Stimulated activated CD4-positive, alpha-beta T cell treated with anti-CD3 and anti-CD28 coated beads, Interleukin-1b, Interleukin-23, amount 100 ng/mL, for 4 hours (primary cell): ENCODE data around the gene COPZ1.
"Not testable (repeated sequence)": the region's sequence is repeated elsewhere in the genome, so short reads cannot be mapped to it uniquely, and the experiment has no call there.

Experiments
- DNase-seq, 2 donors: peaks; one replicate each; pipeline ENCODE4 v3.0.0-alpha.2; 2020; ENCODE audit warnings: low read depth in 2 of 2

COPZ1 gene

DNA sequence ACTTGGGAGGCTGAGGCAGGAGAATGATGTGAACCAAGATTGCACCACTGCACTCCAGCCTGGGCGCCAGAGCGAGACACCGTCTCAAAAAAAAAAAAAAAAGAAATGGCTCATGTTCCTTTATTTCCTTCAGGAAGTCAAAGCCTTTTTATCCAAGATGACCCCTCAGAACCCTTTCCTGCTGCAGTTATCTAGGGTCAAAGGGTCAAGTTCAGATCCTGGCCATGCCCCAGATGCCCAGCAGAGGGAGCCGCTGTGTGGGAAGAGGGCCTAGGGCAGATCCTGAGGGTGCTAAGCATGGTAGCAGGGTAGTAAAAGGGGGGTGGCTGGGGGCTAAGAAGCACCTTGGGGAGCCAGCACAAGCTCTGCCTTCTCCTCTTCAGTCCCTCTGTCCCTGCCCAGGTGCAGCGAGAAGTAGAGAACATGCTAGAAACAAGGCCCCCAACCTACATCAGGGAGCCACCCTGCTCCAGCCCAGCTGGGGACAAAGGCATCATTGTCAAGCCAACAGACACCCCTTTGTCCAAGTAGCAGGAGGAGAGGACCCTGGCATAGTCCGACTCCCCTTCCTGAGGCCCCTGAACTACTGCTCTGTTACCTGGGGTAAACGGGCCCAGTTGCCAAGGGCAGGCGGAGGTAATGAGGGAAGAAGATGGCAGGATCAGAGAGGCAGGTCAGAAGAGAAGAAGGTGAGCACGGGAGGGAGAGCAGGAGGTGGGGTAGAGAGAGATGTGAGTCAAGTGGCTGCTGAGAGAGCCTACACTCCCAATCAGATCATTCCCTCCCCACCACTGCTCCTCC is 30.6 kb upstream of the COPZ1 start:
- peak in 1 of 2 donors; percentile 53 for DNase-seq

DNA sequence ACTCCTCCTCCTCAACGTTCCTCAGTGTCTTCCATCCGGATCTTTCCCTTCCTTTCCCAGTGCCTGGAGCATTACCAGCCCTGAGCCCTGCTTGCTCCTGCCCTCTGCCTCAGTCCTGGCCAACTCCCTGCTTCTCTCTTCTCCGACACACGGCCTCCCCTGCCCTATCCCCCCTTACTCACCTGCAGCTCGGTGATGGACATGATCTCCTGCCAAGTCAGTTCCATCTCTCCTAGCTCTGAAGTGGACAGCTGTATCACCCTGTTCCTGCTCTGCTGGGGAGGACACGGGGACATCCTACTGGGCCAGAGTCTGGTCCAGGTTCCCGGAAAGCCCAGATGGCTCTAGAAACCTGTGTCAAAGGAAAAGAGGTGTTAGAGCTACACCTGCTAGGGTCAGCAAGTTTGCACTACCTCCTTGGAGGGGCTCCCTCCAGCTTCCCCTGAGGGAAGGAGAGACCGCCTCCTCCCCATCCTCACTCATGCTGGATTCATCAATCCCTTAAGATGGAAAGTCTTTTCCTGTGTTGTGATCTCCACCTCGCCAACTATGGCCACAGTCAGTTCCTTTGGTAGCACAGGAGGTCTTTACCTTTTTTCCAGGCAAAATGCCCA is 29.9 kb upstream of the COPZ1 start:
- DNase-seq: no peak

DNA sequence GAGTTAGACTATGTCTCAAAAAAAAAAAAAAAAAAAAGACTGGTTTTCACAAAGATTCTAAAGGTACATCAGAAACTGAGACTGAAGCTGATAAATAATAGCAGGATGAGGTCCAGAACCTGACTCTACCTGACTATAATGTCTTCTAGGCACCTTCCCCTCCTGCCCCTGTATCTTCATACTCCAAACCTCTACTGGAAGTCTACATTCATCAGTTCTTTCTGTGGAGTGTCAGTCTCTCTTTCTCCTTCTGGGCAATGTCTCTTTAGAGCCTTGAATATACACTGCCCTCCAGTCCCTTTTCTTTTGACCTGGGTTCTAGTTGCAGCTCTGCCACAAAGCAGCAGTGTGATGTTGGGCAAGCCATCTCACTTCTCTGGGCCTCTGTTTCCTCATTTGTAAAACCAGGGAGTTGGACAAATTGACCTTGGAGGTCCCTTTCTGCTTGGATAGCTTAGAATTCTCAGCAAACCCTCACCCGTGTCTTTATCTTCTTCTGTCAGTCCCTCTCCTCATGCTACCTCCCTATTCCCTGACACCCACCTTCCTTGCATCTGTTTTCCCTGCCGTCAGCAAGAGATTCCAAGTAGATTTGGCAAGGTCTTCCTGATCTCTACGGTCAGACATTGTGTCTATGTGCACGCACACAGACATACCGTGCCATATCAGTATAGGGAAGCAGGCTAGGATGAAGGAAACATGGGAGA is 28.4 kb upstream of the COPZ1 start:
- DNase-seq: no peak

DNA sequence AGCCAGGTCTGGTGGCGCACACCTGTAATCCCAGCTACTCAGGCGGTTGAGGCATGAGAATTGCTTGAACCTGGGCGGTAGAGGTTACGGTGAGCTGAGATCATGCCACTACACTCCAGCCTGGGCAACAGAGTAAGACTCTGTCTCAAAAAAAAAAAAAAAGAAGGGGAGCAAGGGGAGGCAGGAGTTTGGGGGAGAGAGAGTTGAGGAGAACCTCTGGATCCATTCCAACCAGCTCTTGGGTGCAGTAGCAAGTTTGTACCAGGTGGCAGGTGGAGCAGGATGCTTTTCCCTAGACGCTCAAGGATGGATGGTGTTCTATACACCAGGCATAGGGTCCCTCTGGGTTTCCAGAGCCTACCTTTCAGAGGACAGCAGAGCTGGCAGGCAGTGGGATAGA is 26.0 kb upstream of the COPZ1 start:
- no peak for DNase-seq

DNA sequence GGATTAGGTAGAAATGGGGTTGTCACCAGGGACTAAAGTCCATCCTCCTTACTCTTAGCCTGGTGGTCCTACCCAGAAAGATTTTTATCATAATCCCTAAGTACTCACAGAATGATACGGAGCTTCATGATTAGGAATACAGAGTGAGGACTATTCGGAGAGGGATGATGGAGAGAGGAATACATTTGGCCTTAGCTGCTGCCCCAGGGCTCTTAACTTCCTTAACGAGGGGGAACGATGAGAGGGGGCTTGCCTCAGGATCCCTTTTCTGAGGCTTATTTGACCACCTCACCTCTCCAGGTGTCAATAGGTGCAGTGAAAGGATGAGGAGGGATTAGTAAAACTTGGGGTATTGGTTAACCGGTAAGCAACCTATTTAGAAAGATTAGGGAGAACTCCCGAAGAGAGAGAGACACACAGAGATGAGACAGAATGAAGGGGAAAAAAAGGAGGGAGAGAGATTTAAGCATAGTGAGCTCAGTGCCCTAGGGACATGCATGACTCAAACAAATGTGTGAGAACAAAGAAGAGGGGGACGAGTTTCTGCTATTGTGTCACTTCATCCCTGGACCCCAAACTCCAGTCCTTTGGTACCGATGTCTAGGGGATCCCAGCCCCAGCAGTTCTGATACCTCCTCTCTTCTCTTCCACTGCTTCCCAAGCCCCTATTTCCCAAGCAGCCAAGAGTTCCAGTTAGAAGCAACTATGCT is 25.3 kb upstream of the COPZ1 start:
- no peak for DNase-seq

DNA sequence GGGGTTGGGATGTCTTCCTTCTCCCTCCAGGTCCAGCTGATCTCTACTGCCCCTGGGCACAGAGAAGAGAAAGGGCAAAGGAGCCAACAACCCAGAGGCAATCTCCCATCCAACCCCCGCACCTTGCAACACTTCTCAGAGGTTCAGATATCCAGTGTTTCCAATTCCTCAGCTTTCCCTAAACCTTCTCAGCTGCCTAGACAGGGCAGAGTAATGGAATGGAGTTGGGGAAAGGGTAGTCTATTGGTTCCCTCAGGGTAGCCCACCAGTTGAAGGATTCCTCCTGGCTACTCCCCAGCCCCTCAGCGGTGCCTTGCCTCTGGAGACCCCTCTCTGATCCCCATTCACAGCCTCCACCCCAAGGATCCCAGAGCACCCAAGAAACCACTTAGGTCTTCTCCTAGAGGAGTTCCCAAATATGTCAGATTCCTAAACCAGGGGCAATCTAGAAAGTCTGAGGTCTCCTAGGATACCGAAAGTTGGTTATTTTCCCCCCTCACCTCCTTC is 24.7 kb upstream of the COPZ1 start:
- no peak for DNase-seq

DNA sequence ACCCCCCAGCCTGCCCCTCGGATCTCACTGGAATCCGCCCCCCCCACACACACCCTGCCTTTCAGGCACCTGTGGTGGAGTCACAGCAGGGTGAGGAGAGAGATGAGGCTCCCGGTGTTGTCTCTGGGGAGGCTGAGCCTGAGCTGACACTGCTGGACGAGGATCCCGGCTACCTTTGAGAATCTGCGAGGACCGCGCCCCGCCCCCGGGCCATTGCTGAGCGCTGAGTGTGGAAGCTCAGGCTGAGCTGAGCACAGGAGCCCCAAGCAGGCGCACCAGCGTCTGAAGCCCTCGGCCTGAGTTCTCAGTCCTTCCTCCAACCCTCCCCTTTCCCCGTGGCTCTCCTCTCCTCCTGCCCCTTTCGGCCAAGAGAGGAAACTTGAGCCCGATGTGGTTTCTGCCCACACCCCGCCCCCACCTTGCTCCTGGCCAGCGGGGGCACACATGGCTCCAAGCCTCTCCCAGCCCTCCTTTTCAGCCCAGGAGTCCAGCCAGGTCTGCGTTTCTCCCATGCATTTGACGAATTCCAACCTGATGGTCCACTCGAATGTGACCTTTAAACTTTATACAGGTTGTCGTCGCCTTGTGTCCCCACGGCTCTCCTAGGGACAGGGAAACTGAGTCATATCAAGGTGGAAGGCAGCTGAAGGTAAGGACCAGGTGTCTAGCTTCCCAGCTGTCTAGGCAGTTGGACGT is 24.1 kb upstream of the COPZ1 start, which contains the start of gene NFE2:
Gene NFE2 (minus strand): TSS at position 284 of the 696 bp plus-strand sequence. CDS start 5,767 bp downstream, outside the sequence.
- DNase-seq: no peak

DNA sequence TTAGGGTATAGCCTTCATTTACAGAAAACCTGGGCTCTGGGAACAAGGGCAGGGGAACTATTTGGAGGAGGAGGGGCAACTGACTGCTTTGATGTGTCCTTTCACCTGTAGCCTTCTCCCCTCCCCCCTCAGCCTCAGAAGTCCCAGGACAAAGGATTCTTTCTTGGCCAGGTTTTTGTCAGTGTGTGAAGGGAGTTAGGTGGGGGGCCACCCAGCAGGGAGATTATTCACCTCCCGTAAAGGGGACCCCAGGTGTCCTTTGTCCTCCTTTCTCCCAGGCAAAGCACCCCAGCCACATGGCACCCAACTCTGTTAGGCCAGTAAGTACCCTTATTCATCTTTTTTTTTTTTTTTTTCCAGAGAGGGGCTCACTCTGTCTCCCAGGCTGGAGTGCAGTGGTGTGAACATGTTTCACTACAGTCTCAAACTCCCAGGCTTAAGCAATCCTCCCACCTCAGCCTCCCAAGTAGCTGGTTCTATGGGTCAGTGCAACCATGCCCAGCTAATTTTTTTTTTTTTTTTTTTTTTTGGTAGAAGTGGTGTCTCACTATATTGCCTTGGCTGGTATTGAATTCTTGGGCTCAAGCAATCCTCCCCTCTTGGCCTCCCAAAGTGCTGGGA is 23.4 kb upstream of the COPZ1 start:
- no peak for DNase-seq

DNA sequence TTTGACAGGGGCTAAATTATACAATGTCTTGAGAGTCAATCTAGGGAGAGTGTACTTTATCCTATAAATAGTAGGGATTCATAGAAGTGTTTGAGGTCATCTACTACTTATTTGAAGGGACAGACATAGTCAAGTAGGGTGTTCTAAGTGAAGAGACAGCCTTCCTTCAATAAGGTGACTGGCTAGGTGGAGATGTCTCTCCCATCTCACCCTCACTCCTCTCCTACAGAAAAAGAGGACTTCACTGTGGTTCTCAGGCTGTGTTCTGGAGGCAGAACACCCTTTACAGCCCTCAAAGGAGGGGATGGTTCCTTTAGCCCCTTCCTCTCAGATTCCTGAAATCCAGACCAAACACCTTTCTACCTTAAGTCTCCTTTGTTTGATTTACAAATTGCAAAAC is 21.3 kb upstream of the COPZ1 start:
- no peak for DNase-seq

DNA sequence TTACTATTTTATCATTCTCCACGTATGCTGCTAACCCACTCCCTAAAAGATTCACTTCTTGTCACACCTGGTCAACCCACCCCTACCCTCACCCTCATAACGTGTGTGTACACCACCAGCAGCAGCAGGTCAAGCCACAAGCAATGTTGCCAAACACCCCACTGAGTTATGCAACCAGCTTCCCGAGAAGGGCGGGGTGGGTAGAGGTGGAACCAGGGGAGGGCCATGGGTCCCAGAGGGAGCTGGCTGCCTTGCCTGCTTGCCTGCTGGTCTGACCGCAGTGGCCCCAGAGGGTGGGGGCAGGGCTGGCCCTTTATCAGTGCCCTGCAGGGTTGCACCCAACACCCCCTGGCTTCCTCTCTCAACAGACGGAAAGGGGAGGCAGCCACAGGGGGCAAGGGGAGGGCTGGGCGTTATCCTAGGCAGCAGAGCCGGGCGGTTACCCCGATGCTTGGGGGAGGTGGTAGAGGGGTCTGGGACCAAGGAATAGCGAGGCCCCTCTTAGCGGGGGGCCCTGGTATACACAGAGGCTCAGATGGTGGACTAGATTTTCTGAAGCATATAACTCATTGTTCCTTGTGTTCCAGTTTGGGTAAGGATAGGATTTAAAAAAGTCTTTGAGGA is 20.6 kb upstream of the COPZ1 start:
- DNase-seq: no peak

DNA sequence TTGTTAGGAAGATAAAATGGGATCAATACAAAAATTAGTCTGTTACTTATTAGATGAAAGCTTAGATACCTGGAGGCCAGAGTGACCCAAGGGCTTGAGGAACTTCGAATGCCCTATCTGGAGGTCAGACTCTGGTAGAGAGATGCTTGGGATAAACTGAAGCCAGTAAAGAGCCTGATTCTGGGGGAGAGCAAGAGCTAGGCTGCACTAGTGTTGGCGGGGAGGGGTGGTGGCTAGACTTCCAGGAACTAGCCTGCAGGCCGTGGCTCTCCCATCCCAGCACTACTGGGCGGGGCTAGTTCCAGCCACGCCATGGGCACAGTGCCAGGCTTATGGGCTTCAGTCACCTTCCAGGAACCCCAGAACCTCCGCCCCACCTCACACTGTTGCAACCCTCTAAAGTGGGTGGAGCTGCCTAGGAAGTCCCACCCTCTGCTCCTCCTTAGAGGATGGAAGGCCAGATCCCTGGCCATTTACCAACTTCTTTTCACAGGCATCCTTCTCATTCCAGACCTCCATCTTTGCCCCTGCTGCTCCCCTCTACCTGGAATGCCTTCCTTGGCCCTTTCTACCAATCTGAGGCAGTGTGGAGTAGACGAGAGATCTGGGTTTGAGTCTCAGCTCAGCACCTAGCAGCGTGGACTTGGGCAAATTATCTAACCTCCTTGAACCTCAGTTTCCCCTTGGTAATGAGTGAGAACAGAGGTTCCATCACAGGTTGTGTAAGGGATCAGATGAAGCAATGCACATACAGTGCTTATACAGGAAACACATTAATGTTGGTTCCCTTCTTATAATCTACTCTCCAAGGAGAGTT is 17.8 kb upstream of the COPZ1 start:
- no peak for DNase-seq

DNA sequence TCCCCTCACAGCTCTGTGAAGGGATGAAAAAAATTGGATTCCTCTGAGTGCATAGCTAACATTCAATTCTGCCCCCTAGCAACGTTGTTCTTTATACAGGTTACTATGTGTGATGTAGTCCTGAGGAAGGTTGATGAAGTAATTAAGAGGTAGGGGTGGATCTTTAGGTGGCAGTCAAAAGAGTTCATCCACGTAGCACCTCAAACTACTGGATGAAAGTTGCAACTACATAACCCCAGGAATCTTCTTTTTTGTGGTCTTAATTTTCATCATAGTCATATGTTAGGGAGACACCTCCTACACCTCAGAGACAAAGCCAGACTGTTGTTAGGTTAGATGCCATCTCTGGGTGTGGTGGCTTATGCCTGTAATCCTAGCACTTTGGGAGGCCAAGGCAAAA is 13.9 kb upstream of the COPZ1 start:
- no peak for DNase-seq

DNA sequence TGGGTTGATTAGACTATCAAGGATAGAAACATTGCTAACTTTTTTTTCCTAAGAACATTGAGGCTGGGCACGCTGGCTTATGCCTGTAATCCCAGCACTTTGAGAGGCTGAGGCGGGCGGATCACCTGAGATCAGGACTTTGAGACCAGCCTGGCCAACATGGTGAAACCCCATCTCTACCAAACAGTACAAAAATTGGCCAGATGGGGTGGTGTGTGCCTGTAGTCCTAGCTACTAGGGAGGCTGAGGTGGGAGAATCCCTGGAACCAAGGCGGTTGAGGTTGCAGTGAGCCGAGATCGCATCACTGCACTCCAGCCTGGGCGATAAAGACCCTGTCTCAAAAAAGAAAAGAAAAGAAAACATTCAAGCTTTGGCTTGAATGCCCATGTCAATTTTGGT is 12.6 kb upstream of the COPZ1 start:
- DNase-seq: not testable (repeated sequence)

DNA sequence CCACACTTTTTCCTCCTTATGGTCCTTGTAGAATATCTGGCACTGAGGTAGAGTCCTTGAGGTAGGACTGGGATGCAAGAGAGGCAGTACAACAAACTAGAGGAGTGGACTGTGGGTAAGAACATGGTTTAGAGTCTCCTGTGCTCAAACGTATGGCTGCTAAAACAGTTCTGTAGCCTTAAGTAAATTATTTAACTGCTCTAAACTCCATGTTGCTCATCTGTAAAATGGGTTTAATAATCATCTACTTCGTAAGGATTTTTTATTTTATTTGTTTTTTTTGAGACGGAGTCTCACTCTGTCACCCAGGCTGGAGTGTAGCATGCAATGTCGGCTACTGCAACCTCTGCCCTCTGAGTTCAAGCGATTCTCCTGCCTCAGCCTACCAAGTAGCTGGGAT is 3.6 kb upstream of the COPZ1 start:
- DNase-seq: no peak

DNA sequence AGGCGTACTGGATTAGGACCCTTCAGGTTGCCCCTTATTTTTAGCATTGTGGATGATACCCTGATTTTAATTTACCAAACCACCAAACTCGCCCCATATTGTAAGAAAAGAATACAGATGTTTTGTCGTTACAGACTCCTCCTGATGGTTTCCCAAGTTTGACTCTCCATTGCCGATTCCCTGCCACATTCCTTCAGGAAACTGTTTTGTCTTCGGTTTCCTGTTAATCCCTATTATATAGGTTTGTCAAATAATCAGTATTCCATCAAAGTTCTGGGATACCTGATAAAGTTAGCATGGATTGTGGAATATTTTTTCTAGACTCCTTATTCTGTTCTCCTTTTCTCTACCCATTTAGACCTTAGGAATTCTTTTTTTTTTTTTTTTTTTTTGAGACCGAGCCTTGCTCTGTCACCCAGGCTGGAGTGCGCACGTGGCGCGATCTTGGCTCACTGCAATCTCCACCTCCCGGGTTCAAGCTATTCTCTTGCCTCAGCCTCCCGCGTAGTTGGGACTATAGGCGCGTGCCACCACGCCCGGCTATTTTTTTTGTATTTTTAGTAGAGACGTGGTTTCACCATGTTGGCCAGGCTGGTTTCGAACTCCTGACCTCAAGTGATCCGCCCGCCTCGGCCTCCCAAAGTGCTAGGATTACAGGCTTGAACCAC is 645 bp downstream of the COPZ1 start:
- DNase-seq: not testable (repeated sequence)

DNA sequence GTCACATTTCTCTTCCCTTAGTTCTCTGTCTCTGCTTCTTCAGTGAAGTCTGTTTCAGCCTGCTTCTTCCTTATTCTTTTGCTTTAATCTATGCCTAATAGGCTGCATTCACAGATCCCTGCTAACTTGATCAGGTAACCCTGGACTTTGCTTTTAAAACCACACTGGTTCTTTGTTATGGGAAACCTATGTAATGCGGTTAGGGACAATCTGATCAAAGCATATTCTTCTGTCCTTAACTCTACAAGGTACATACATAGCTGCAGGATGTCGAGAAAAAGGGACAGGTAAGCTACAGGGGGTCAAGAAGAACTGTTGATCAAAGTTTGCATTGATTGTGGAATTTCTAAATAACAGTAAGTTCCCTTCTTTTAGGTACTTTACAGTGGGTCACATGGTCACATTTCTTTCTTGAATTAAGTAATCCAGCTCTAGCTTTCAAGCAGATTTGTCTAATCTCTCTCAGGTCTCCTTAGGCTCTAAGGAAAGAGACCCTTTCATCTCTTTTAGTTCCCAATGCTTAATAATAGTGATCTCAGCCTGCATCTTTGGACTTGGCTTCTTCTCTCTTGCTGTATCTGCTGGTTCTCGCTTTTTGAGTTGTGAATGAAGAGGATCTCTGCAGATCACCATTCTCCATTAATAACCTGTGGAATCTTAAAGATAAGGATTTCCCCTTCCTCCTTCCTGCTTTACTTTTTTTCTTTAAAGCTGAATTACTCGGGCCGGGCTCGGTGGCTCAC is 3.8 kb downstream of the COPZ1 start:
- no peak for DNase-seq

DNA sequence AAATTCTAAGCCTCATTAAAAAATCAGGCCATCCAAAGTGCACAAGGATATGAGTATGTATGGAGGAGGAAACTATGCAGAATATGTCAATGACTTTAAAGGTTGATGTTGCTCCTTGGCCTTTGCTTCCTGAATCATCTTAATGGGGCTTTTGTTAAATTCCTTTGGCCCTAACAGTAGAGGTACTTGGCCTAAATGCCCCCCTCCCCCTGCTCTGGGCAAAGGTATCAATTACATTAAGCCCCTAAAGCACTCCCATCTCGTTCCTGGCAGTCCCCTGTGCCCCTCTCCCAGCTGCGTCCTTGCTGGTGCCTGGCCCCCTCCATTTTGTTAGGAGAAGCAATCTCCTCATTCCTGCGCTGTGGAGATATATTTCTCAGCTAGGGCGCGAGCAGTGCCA is 4.8 kb downstream of the COPZ1 start:
- no peak for DNase-seq

DNA sequence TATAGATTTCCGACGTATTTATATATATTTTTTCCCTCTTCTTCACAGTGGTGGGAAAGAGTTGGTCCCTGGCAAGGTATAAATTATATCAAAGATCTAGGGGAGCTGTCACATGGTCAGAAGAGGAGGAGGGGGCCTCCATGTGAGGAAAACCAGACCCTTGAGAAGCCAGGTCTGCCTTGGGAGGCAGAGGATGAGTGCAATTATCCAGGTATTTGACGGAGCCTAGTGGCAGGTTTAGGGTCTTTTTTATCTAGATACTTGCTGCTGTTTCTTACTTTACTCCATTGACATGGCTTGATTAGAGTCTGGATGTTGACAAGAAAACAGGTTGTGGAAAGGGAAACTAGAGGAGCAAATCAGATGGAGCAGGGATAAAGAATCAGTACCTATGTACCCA is 5.5 kb downstream of the COPZ1 start:
- DNase-seq: no peak
